ENCODE data around the gene HEPN1.
"Not testable (repeated sequence)": the region's sequence is repeated elsewhere in the genome, so short reads cannot be mapped to it uniquely, and the experiment has no call there.

Gene HEPN1

DNA sequence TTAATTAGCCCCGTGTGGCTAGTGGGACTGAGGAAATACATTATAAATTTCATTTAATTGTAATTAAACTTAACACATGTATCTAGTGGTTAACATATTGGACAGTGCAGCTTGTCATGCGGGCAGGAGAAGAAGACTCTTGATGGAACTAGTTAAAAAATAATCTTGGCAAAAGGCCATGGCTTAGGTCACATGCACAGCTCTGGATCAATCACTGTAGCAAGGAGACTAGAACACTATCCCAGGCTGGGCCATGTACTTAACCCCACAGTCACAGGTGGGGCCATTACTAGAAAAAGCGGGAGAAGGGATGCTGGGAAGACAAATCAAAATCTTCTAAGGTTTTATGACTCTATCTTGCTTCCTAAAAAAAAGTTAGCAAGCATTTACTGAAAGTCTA lies 25.5 kb downstream of the HEPN1 start:
- no peak for DNase-seq

GRCh38 chr11:124945826-124946225 lies 26.8 kb downstream of the HEPN1 start:
- no peak for DNase-seq

GRCh38 chr11:124946735-124947141 lies 27.7 kb downstream of the HEPN1 start:
- DNase-seq = no peak

DNA sequence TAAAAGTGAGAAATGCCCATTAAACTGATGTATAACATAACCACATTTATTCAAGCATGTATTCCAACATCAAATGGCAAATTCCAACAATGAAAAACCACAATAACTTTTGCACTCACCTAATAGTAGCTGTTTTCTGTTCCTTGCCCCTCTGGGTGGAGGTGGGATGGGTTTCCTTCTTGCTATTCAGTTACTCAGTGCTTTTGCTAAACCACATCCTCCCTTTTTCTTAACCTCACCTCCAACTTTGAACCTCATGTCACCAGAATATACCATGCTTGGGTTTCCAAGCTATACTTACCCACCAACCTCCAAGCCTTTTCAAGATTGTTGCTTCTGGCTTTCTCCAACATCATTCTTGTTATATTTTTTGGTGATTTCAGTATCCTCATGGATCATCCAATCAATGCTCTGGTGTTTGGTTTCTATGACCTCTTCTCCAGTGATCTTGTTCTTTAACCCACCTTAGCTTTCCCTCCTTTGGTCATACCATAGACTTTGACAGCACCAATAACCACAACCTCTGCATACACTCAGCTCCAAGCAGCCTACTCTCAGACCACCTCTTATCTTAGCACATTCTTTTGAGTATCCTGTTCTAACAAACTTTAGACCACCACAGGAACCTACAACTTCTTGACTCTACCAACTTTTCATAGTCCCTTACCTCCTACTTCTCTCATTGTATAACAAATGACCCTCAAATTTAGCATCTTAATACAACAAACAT lies 31.7 kb downstream of the HEPN1 start:
- no peak for DNase-seq

GRCh38 chr11:124951341-124951740 lies 32.3 kb downstream of the HEPN1 start:
- DNase-seq = no peak

- DNase-seq = peak; percentile 98
Observed at GRCh38 chr11:124953753-124954589, 34.9 kb downstream of the HEPN1 start, which contains the start of gene CCDC15. TSS of gene CCDC15 (plus strand) at chr11:124954202. CDS start at chr11:124954733, 531 bp downstream.

DNA sequence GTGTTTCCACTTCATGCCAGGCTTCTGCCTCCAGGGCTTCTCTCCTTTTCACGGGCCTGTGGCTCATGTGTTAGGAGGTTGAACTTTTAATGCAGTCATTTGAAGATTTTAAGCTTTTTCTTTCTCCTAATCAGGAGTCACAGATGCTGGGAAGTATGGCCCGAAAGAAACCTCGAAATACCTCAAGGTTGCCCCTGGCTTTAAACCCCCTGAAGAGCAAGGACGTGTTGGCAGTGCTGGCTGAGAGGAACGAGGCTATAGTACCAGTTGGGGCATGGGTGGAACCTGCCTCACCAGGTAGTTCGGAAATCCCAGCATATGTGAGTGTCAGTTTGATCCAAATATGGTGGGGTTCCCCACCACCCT lies 35.5 kb downstream of the HEPN1 start:
- no peak for DNase-seq

- no peak for DNase-seq
Observed at GRCh38 chr11:124955035-124955434, 36.0 kb downstream of the HEPN1 start.

DNA sequence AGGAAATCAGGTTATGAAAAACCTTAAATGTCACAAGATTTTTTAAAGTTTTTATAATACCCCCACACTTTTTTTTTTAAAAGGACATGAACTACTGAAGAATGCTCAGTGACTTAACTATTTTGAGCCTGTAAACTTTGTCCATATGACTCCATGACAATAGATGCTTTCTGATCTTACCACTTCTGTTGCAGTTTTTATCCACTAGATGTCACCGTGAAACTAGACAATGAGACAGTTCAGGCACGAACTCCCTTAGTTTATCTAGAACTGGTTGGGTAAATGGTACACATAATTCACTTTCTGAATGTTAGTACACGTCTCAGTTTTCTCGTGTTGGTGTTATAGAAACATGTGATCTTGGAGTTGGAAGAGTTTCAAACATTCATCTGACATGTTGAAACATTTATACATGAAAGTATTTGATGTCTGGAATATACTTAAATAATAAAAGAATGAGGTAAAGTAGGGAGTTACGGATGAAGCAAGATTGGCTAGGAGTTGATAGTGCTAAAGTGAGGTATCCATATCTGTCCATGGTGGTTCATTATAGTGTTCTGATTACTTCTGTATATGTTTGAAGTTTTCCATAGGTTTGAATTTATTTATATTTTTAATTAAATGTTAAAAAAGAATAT lies 43.0 kb downstream of the HEPN1 start:
- peak; percentile 81 for DNase-seq

DNA sequence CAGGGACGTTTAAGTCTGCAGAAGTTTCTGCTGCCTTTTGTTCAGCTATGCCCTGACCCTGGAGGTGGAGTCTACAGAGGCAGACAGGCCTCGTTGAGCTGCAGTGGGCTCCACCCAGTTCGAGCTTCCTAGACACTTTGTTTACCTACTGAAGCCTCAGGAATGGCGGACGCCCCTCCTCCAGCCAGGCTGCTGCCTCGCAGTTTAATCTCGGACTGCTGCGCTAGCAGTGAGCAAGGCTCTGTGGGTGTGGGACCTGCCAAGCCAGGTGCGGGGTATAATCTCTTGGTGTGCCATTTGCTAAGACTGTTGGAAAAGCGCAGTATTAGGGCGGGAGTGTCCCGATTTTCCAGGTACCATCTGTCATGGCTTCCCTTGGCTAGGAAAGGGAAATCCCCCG lies 49.1 kb downstream of the HEPN1 start:
- DNase-seq = not testable (repeated sequence)

Measured in suppressor macrophage treated with lipopolysaccharide for 4 hours (primary cell).